DND-41 (cell line): Measurements from ENCODE around the gene SHTN1.

ENCODE experiments used
- ATAC-seq: fragments of 200-7000 bp; cut with Tn5 transposase; 3 replicates; pipeline ENCODE4 v1.9.1; 2021; ENCODE audit warnings: low read depth; ENCODE audit not compliant: insufficient read depth
- DNase-seq: peaks from one replicate; pipeline ENCODE4 v3.0.0-alpha.2; 2020
- H2AFZ ChIP-seq: 2 replicates; pipeline ENCODE4 v1.6.0; 2012; ENCODE audit warnings: low read depth, low read length
- H3K27ac ChIP-seq: 2 replicates; pipeline ENCODE4 v1.5.1; 2012; ENCODE audit warnings: low read length, inconsistent platforms
- H3K27me3 ChIP-seq: fragments of 200-600 bp; sonication (generic); 2 replicates; pipeline ENCODE4 v1.6.0; 2012; ENCODE audit warnings: low read length, mild to moderate bottlenecking, inconsistent platforms; ENCODE audit not compliant: insufficient read depth, poor library complexity
- H3K36me3 ChIP-seq: 2 replicates; pipeline ENCODE4 v1.5.1; 2012; ENCODE audit warnings: low read length, inconsistent platforms; ENCODE audit not compliant: insufficient read depth
- H3K4me1 ChIP-seq: 2 replicates; pipeline ENCODE4 v1.5.1; 2012; ENCODE audit warnings: mild to moderate bottlenecking, low read length; ENCODE audit not compliant: insufficient read depth
- H3K4me2 ChIP-seq: 2 replicates; pipeline ENCODE4 v1.6.0; 2012; ENCODE audit warnings: mild to moderate bottlenecking, moderate library complexity, low read length, inconsistent platforms; ENCODE audit not compliant: insufficient read depth
- H3K4me3 ChIP-seq, 2 experiments: fragments of 200-600 bp in 1 of 2; shearing (Covaris generic) in 1 of 2; 2 replicates each; pipeline ENCODE4 v1.5.1; 2012 to 2016; ENCODE audit warnings: inconsistent platforms in 2 of 2, low read length in 2 of 2, mild to moderate bottlenecking in 2 of 2, low read depth in 1 of 2, moderate library complexity in 1 of 2
- H3K79me2 ChIP-seq: 2 replicates; pipeline ENCODE4 v1.6.0; 2012; ENCODE audit warnings: low read length, inconsistent platforms; ENCODE audit not compliant: insufficient read depth
- H3K9ac ChIP-seq: 2 replicates; pipeline ENCODE4 v1.6.0; 2012; ENCODE audit warnings: low read depth, mild to moderate bottlenecking, inconsistent platforms, low read length, moderate library complexity
- H3K9me3 ChIP-seq: 2 replicates; pipeline ENCODE4 v1.5.1; 2012; ENCODE audit warnings: low read length, moderate library complexity, mild to moderate bottlenecking, inconsistent platforms; ENCODE audit not compliant: insufficient read depth, severe bottlenecking
- H4K20me1 ChIP-seq: 2 replicates; pipeline ENCODE4 v1.6.0; 2012; ENCODE audit warnings: low read length; ENCODE audit not compliant: insufficient read depth
- EZH2 ChIP-seq: IDR thresholded peaks from 3 replicates; pipeline ENCODE4 v1.6.1; 2012; ENCODE audit warnings: borderline replicate concordance, low read depth, mild to moderate bottlenecking, moderate library complexity, low read length, inconsistent platforms; ENCODE audit not compliant: severe bottlenecking
- TF ChIP-seq, protein P1 (sequence below): IDR thresholded peaks from 2 replicates; pipeline ENCODE4 v1.5.1; 2012; ENCODE audit warnings: borderline replicate concordance, low read length, moderate library complexity, mild to moderate bottlenecking; ENCODE audit not compliant: poor library complexity, severe bottlenecking; ENCODE audit errors: extremely low read depth

Gene SHTN1

DNA sequence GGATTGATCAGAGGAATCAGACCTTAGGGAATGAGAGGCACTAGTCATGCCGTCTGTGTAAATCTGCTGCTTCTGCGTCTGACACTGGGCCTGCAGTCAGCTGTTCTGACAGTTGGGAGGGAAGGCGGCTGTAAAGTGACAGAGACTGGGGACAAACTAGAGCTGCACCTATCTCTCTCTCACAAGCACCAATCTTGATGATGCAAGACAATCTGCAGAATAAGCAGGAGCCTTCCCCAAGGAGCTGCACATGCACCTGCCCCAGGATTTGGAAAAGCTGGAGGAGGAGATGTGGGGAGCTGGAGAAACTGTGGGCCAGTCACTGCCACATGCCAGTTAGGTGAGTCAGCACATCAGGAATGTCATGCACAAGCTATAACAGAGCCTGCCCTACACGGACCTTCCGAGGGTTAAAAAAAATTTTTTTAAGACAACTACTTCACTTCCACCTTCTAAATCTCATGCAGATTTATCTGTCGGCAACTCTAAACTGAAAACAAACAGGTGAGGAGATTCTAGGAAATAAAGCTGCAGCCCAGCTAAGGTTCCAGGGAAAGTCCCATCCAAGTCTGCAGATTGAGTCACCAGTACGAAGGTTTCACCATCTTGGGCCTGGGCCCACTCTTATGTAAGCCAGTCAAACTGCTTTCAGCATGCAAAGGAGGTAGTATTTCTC lies 116.5 kb downstream of the SHTN1 start:
- DNase-seq: no peak
- TF ChIP-seq, protein P1, sequence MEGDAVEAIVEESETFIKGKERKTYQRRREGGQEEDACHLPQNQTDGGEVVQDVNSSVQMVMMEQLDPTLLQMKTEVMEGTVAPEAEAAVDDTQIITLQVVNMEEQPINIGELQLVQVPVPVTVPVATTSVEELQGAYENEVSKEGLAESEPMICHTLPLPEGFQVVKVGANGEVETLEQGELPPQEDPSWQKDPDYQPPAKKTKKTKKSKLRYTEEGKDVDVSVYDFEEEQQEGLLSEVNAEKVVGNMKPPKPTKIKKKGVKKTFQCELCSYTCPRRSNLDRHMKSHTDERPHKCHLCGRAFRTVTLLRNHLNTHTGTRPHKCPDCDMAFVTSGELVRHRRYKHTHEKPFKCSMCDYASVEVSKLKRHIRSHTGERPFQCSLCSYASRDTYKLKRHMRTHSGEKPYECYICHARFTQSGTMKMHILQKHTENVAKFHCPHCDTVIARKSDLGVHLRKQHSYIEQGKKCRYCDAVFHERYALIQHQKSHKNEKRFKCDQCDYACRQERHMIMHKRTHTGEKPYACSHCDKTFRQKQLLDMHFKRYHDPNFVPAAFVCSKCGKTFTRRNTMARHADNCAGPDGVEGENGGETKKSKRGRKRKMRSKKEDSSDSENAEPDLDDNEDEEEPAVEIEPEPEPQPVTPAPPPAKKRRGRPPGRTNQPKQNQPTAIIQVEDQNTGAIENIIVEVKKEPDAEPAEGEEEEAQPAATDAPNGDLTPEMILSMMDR: no peak
- TF ChIP-seq EZH2: no peak
- no peak overlapping the region for H3K4me3 ChIP-seq

DNA sequence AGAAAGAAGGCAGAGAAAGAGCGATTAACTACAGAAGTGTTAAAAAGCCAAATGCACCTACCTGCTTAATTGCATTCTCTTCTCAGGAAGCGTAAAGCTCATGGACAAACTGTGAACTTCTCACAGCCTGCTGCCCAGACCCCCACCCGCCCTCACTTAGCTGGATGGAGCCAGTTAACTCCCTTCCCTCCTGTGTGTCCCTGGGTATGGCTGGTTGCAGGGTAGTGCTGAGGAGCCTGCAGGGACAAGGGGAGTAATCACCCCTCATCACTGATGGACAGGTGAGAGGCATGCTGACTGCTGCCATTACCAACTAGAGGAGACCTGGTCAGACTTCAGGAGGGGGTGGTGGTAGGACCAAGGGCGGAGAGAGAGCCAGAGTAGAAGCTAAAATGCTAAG lies 118.2 kb downstream of the SHTN1 start:
- Histone ChIP-seq H3K9ac (no peak overlapping the region), H3K79me2 (no peaks in the 10 kb centered on the region), H4K20me1 (no peaks in the 10 kb centered on the region), H3K4me3 (no peak overlapping the region), H3K4me1 (no peaks in the 10 kb centered on the region), H3K27ac (no peak overlapping the region), H3K36me3 (no peaks in the 10 kb centered on the region), H3K27me3 (peaks cover 6% of the 10 kb centered on the region), H3K9me3 (no peaks in the 10 kb centered on the region), H2AFZ (no peak overlapping the region), H3K4me2 (no peak overlapping the region)
- DNase-seq (no peak), ATAC-seq (no peak)
- TF ChIP-seq EZH2: no peak
- TF ChIP-seq, protein P1: no peak

More for the DNA sequence above, 116.5 kb downstream of the SHTN1 start:
- Histone ChIP-seq H2AFZ (no peak overlapping the region), H3K79me2 (no peaks in the 10 kb centered on the region), H3K27me3 (peaks cover 15% of the 10 kb centered on the region), H3K9ac (no peak overlapping the region), H3K36me3 (no peaks in the 10 kb centered on the region), H4K20me1 (no peaks in the 10 kb centered on the region), H3K27ac (no peak overlapping the region), H3K9me3 (no peaks in the 10 kb centered on the region), H3K4me1 (no peaks in the 10 kb centered on the region), H3K4me2 (no peak overlapping the region)
- ATAC-seq: no peak

DNA sequence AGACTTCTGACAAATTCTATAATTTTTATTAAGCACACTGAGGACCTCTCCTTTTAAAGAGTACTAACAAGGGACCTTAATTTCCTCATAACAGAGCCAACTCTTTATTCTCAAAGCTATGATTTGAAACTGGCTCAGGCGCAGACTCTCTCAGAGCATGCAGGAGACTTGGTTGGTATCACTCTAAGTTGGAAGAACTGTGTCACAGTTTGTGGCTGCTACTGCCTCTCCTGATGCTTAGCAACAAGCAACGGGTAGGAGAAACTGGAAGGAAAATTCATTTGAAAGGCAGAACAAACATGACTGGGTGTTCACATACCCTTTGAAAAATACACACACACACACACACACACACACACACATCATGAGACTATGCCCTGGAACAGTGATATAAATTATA lies 122.3 kb downstream of the SHTN1 start:
- no peaks in the 10 kb centered on the region for H3K4me1 ChIP-seq
- no peaks in the 10 kb centered on the region for H3K79me2 ChIP-seq
- no peak for TF ChIP-seq EZH2
- TF ChIP-seq, protein P1: no peak
- DNase-seq (no peak), ATAC-seq (no peak)
- H3K9me3 ChIP-seq: no peaks in the 10 kb centered on the region
- H3K4me3 ChIP-seq: no peak overlapping the region
- H3K9ac ChIP-seq: no peak overlapping the region
- no peaks in the 10 kb centered on the region for H4K20me1 ChIP-seq
- H3K4me2 ChIP-seq: no peak overlapping the region
- H3K27ac ChIP-seq: no peak overlapping the region
- no peaks in the 10 kb centered on the region for H3K36me3 ChIP-seq
- H3K27me3 ChIP-seq: peaks cover 6% of the 10 kb centered on the region
- no peak overlapping the region for H2AFZ ChIP-seq
